ENCODE results near the gene SNX22. TPM values are rescaled to one million over a fixed set of nuclear protein-coding genes. Genes with fewer than 3 reads are reported as not detected.

The SNX22 gene
- total RNA-seq, 2 donors from 2014 or later, result 12.2 to 15.9 TPM

DNA sequence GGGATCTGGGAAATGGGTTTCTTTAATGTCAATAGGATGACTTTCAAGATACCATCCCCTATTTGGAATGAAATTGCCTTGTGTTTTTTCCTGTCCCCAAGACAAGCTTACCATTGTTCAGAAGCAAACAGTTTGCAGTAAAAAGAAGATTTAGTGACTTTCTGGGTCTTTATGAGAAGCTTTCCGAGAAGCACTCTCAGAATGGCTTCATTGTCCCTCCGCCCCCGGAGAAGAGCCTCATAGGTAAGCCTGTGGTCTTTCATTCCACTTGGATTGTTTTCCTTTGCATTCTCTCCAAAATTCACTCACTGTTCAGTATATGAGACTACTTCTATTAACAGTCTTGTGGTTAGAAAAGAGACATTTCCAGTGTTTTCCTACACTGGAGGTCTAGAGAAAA lies 25.6 kb upstream of the SNX22 start:
- Histone ChIP-seq H3K27ac (no peak overlapping the region), H3K9me3 (no peaks in the 10 kb centered on the region), H3K36me3 (peaks cover 3 to 16% of the 10 kb centered on the region in 2 donors), H3K4me1 (replicated peaks) (no peaks in the 10 kb centered on the region), H3K4me3 (no peak overlapping the region), H3K27me3 (replicated peaks; ENCODE audit: insufficient read depth) (no peaks in the 10 kb centered on the region)
- no peak for TF ChIP-seq POLR2A (IDR thresholded peaks at IDR 0.05)
- intact Hi-C loops (cut with DNase I), result no loop called here
- 47% methylated on average over 3 of the region's 3 CpGs for WGBS
- DNase-seq (ENCODE audit: low spot score), result no peak

DNA sequence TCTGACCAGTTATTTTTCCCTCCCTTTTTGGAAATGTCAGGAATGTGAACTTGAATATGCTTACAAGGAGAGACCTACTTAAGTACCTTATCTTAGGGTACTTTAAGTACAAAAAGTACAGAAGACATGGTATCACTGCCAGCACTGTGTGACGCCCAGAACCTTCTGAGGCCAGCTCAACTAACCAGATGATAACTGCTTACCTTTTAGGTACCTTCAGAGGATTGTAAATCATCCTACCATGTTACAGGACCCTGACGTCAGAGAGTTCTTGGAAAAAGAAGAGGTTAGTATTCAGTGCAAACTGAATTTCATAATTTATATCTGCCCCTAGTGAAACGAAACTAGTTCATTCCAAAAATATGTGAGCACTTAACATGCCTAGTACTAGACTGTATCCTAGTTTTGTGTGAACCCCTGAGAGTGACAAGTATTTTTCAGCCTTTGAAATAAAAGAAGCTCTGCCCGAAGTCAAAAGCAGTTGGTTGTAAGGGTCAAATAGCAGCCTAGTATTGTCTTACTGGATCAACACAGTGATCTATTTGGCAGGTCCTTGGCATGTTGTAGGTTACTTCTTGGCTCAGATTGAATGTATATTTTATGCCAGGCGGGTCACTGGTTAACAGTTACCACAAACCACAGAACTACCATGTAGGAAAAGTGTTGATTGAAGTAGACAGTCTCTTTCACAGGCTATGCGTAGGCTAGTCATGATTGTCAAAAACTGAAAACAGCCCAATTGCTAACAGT lies 23.8 kb upstream of the SNX22 start:
- no peaks in the 10 kb centered on the region for H3K9me3 ChIP-seq
- DNase-seq (ENCODE audit: low spot score), result no peak
- TF ChIP-seq POLR2A (IDR thresholded peaks at IDR 0.05) (no peak), POLR2AphosphoS5 (IDR thresholded peaks at IDR 0.05) (no peak), CTCF (IDR thresholded peaks at IDR 0.05) (no peak)
- H3K27me3 ChIP-seq (replicated peaks; ENCODE audit: insufficient read depth), result no peaks in the 10 kb centered on the region
- intact Hi-C loops (cut with DNase I), result no loop called here
- no peak overlapping the region for H3K4me3 ChIP-seq
- H3K4me1 ChIP-seq (replicated peaks), result no peaks in the 10 kb centered on the region
- WGBS, result 50% methylated on average over 6 of the region's 6 CpGs
- H3K27ac ChIP-seq, result no peak overlapping the region
- H3K36me3 ChIP-seq, result peaks cover 12 to 16% of the 10 kb centered on the region in 2 donors

GRCh38 chr15:64130159-64130558 lies 21.4 kb upstream of the SNX22 start:
- H3K4me3 ChIP-seq, result no peak overlapping the region
- no peak for DNase-seq (ENCODE audit: low spot score)
- H3K27ac ChIP-seq, result no peak overlapping the region
- no peak for TF ChIP-seq POLR2AphosphoS5 (IDR thresholded peaks at IDR 0.05)
- TF ChIP-seq POLR2A (IDR thresholded peaks at IDR 0.05), result no peak
- no peak for TF ChIP-seq CTCF (IDR thresholded peaks at IDR 0.05)
- WGBS, result 90% methylated on average over 3 of the region's 3 CpGs
- H3K27me3 ChIP-seq (replicated peaks; ENCODE audit: insufficient read depth), result no peaks in the 10 kb centered on the region
- intact Hi-C loops (cut with DNase I), result no loop called here
- no peaks in the 10 kb centered on the region for H3K9me3 ChIP-seq
- no peaks in the 10 kb centered on the region for H3K4me1 ChIP-seq (replicated peaks)
- H3K36me3 ChIP-seq, result peaks cover 11 to 17% of the 10 kb centered on the region in 2 donors

DNA sequence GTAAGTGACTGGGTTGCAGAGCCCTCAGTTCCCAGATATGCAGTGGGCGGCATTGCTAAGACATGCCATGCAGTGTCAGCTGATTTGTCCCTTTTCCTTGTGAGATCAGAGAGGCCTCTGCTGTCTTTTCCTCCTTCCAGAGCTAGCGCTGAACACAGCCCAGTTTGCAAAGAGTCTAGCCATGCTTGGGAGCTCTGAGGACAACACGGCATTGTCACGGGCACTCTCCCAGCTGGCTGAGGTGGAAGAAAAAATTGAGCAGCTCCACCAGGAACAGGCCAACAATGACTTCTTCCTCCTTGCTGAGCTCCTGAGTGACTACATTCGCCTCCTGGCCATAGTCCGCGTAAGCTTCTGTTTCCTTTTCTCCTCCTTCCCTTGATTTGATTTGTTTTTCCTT lies 20.0 kb upstream of the SNX22 start:
- no peak for DNase-seq (ENCODE audit: low spot score)
- H3K36me3 ChIP-seq, result peaks cover 18 to 25% of the 10 kb centered on the region in 2 donors

GRCh38 chr15:64132217-64132616 lies 19.3 kb upstream of the SNX22 start:
- TF ChIP-seq POLR2A (IDR thresholded peaks at IDR 0.05), result no peak
- TF ChIP-seq CTCF (IDR thresholded peaks at IDR 0.05), result no peak
- no peak for TF ChIP-seq POLR2AphosphoS5 (IDR thresholded peaks at IDR 0.05)
- Histone ChIP-seq H3K9me3 (no peaks in the 10 kb centered on the region), H3K4me1 (replicated peaks) (no peaks in the 10 kb centered on the region), H3K4me3 (no peak overlapping the region), H3K27ac (no peak overlapping the region), H3K27me3 (replicated peaks; ENCODE audit: insufficient read depth) (no peaks in the 10 kb centered on the region), H3K36me3 (peaks cover 25% of the 10 kb centered on the region in 2 donors)
- WGBS, result 90% methylated on average over 4 of the region's 4 CpGs
- intact Hi-C loops (cut with DNase I), result no loop called here
- no peak for DNase-seq (ENCODE audit: low spot score)

More for the DNA sequence above, 20.0 kb upstream of the SNX22 start:
- 95% methylated on average over 7 of the region's 7 CpGs for WGBS
- TF ChIP-seq CTCF (IDR thresholded peaks at IDR 0.05) (no peak), POLR2AphosphoS5 (IDR thresholded peaks at IDR 0.05) (no peak), POLR2A (IDR thresholded peaks at IDR 0.05) (no peak)
- Histone ChIP-seq H3K9me3 (no peaks in the 10 kb centered on the region), H3K27me3 (replicated peaks; ENCODE audit: insufficient read depth) (no peaks in the 10 kb centered on the region), H3K4me3 (no peak overlapping the region), H3K4me1 (replicated peaks) (no peaks in the 10 kb centered on the region), H3K27ac (no peak overlapping the region)
- intact Hi-C loops (cut with DNase I), result no loop called here

Measured in prostate gland (tissue), 2 donors.